ENCODE data around the gene IARS1.

DNA sequence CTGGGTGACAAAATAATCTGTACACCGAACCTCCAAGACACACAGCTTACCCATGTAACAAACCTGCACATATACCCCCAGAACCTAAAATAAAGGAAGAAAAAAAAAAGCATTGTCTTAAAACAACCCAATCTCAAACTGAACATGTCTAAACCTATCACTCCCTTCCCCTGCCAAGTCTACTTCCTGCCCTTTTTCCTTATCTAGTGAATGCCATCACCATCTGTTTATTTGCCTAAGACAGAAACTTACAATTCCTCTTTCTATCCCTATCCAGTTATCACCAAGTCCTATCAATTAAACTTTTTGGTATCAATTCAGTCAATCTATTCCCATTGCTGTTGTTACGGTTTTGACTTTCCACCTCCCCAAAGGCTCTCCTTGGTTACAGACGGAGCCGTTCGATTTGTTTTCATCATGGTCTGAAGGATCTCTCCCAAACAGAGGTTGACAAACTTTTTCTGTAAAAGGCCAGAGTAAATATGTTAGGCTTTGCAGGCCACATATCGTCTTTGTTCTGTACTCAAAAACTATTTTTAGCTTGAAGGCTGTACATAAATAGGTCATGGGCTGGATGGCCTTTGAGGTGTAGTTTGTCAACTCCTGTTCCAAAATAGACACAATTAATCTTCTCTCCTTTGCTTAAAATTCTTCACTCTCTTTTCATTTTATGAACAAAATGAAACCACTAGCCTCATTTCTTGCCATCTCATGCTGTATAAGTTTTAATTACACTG is 19.6 kb upstream of the IARS1 start:
- no peak for TF ChIP-seq ZNF317 (CRISPR knock-in tag; IDR thresholded peaks at IDR 0.05; ENCODE audit: borderline replicate concordance, low read depth)
- no peak for TF ChIP-seq NFYB (CRISPR knock-in tag; conservative IDR thresholded peaks at IDR 0.05; ENCODE audit: low read depth)
- no peak for TF ChIP-seq CBFB (CRISPR knock-in tag; IDR thresholded peaks at IDR 0.05; ENCODE audit: low read depth)
- TF ChIP-seq, protein P1, sequence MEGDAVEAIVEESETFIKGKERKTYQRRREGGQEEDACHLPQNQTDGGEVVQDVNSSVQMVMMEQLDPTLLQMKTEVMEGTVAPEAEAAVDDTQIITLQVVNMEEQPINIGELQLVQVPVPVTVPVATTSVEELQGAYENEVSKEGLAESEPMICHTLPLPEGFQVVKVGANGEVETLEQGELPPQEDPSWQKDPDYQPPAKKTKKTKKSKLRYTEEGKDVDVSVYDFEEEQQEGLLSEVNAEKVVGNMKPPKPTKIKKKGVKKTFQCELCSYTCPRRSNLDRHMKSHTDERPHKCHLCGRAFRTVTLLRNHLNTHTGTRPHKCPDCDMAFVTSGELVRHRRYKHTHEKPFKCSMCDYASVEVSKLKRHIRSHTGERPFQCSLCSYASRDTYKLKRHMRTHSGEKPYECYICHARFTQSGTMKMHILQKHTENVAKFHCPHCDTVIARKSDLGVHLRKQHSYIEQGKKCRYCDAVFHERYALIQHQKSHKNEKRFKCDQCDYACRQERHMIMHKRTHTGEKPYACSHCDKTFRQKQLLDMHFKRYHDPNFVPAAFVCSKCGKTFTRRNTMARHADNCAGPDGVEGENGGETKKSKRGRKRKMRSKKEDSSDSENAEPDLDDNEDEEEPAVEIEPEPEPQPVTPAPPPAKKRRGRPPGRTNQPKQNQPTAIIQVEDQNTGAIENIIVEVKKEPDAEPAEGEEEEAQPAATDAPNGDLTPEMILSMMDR (IDR thresholded peaks at IDR 0.05): no peak
- TF ChIP-seq, protein P2, sequence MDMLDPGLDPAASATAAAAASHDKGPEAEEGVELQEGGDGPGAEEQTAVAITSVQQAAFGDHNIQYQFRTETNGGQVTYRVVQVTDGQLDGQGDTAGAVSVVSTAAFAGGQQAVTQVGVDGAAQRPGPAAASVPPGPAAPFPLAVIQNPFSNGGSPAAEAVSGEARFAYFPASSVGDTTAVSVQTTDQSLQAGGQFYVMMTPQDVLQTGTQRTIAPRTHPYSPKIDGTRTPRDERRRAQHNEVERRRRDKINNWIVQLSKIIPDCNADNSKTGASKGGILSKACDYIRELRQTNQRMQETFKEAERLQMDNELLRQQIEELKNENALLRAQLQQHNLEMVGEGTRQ (CRISPR knock-in tag; IDR thresholded peaks at IDR 0.05): no peak

All from WTC11 (cell line).